HG03571 (cell line): Measurements from ENCODE around the gene CENPF.
"Not testable (repeated sequence)": the region's sequence is repeated elsewhere in the genome, so short reads cannot be mapped to it uniquely, and the experiment has no call there.

ENCODE experiments used
- ATAC-seq: cut with Tn5 transposase; IDR thresholded peaks from one replicate; pipeline ENCODE4 v1.9.1; 2021; ENCODE audit not compliant: unreplicated experiment

CENPF gene, protein sequence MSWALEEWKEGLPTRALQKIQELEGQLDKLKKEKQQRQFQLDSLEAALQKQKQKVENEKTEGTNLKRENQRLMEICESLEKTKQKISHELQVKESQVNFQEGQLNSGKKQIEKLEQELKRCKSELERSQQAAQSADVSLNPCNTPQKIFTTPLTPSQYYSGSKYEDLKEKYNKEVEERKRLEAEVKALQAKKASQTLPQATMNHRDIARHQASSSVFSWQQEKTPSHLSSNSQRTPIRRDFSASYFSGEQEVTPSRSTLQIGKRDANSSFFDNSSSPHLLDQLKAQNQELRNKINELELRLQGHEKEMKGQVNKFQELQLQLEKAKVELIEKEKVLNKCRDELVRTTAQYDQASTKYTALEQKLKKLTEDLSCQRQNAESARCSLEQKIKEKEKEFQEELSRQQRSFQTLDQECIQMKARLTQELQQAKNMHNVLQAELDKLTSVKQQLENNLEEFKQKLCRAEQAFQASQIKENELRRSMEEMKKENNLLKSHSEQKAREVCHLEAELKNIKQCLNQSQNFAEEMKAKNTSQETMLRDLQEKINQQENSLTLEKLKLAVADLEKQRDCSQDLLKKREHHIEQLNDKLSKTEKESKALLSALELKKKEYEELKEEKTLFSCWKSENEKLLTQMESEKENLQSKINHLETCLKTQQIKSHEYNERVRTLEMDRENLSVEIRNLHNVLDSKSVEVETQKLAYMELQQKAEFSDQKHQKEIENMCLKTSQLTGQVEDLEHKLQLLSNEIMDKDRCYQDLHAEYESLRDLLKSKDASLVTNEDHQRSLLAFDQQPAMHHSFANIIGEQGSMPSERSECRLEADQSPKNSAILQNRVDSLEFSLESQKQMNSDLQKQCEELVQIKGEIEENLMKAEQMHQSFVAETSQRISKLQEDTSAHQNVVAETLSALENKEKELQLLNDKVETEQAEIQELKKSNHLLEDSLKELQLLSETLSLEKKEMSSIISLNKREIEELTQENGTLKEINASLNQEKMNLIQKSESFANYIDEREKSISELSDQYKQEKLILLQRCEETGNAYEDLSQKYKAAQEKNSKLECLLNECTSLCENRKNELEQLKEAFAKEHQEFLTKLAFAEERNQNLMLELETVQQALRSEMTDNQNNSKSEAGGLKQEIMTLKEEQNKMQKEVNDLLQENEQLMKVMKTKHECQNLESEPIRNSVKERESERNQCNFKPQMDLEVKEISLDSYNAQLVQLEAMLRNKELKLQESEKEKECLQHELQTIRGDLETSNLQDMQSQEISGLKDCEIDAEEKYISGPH (N-terminal part only)

GRCh38 chr1:214602764-214603657 is at the start of gene CENPF:
TSS of gene CENPF (plus strand) at chr1:214603195. CDS start at chr1:214613755, 10,560 bp downstream.
- peak; percentile 99 for ATAC-seq

DNA sequence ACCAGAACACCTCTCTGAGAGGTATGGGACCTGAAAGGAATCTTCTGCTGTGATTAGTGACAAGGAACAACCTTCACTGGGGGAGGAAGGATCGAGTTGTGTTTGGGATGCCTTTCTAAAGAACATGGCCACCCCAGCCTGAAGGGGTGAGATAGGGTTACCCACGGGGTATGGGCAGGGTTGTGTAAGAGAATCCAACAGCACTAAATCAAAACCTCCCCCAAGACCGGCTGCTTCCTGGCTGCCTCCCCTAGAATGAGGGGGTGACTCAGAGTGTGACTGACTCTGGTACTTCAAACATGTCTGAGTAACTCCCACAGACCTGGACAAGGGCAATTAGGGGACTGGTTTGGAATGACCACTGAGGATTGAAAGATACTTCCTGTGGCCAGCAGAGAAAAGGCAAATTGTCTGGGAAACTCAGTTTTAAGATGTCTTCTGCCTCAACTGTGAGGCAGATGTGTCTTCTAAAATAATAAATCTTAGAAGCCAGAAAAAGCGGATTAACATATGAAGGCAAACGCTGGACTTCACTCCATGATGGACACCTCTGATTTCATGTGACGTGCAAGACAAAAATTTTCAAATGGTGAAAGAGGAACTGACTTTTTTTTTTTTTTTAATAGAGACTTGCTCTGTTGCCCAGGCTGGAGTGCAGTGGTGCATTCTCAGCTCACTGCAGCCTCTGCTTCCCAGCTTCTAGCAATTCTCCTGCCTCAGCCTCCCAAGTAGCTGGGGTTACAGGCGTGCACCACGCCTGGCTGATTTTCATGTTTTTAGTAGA is 44.9 kb upstream of the CENPF start:
- ATAC-seq, result no peak

GRCh38 chr1:214563881-214564280 is 39.1 kb upstream of the CENPF start:
- no peak for ATAC-seq

- no peak for ATAC-seq
These were observed 37.7 kb upstream of the CENPF start for GRCh38 chr1:214565310-214565709.

- no peak for ATAC-seq
These were observed 36.6 kb upstream of the CENPF start for GRCh38 chr1:214566158-214567104.

DNA sequence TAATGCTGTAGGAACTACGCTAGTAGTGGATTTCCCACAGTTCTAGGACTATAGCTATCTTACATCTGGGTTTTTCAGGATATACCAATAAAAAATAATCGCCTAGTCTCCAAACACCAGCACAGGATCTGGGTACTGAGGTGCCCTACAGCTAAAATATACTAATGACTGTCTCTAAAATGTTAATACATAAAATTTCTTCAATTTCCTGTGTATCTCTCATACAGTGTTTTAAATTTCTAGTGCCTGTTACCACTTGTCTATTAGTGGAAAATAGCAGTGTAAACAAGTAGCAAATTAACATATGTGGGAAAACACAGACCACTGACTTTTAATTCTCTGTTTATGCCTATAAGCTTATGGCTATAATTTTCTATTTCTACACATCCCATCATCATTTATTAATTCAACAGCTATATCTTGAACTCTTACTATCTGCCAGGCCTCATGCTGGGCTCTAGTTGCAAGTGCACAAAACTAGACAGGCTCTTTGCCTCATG is 35.5 kb upstream of the CENPF start:
- no peak for ATAC-seq

- ATAC-seq, result no peak
These were observed 34.7 kb upstream of the CENPF start for GRCh38 chr1:214568328-214568727.

- ATAC-seq, result no peak
These were observed 33.5 kb upstream of the CENPF start for GRCh38 chr1:214569357-214570004.

DNA sequence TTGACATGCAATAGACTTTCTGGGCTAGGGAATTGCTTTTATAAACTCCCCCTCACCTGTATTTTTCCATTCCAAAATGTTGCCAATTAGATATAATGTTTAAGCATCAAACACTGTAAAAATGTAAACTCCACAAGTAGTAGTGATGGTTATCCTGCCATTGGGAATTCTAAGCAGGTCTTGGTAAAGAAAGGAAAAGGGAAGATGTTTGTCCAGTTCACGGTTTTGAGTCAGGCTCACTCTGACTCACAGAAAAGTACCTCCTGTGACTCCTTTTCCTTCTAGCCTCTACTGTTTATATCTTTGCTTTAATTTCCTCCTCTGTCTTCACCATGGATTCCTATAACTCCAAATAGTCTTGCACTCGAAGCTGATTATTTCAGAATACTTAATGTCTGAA is 32.6 kb upstream of the CENPF start:
- ATAC-seq, result no peak

- ATAC-seq, result no peak
These were observed 31.7 kb upstream of the CENPF start for GRCh38 chr1:214571281-214571680.

DNA sequence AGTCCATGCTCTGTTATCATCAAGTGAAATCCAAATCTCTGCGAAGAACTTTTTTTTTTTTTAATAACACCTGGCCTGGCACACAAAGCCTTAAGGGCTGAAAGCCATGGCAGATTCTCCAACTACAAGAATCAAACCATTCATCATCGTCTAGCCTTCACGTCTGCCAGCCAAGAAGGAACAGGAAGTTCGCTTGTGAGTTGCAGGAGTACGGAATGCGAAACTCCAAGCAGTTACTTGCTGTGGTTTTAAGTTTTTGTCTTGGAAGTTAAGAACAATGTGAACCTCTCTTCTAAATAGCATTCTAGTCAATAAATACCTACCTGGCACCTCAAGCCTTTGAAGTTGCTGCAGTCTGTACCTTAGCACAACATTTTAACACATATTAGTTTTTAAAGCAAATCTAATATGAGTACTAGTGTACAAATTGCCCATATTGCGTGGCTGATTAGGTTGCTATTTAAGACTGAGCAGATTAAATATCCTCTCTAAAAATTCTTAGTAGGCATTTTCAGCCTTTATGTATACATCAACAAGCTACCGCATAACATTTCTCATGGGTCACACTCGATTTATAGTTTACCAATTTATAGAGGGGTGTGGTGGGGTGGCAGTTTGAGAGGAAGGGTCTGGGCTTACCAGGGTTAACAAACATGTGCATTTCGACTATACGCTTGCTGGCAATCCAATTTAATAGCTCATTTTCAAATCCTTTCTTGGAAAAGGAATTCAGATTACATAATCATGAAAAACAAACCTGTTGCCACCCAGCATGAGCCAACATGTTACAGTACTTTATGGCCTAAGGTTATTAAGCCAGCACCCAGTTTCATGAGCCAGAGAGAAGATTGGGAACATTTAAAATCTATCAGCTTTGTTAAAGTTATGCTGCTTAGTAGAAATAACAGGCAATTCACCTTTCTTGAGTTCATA is 29.3 kb upstream of the CENPF start:
- ATAC-seq, result no peak

GRCh38 chr1:214574598-214575411 is 28.2 kb upstream of the CENPF start:
- no peak for ATAC-seq

DNA sequence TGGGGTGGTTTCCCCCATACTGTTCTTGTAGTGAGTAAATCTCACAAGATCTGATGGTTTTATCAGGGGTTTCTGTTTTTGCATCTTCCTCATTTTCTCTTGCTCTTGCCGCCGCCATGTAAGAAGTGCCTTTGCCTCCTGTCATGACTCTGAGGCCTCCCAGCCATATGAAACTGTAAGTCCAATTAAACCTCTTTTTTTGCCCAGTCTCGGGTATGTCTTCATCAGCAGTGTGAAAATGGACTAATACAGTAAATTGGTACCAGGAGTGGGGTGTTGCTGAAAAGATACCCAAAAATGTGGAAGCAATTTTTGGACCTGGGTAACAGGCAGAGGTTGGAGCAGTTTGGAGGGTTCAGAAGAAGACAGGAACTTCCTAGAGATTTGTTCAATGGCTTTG is 26.9 kb upstream of the CENPF start:
- not testable (repeated sequence) for ATAC-seq

DNA sequence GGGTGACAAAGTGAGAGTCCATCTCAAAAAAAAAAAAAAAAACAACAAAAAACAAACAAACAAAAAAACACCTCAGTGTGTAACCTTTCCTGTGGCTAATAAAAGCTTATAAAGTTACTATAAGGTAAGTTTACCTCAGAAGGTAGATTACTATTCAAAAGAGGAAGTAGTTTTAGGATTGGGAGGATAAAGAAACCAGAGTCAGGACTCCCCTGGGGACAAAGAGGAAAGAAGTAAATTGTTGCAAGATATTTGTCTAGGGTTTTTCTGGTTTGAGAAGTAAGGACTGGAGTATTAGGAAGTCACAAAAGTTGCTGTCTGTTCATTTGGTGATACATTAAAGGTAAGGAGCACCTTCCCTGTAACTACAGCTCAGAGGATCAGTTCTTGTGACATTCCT is 23.8 kb upstream of the CENPF start:
- no peak for ATAC-seq

DNA sequence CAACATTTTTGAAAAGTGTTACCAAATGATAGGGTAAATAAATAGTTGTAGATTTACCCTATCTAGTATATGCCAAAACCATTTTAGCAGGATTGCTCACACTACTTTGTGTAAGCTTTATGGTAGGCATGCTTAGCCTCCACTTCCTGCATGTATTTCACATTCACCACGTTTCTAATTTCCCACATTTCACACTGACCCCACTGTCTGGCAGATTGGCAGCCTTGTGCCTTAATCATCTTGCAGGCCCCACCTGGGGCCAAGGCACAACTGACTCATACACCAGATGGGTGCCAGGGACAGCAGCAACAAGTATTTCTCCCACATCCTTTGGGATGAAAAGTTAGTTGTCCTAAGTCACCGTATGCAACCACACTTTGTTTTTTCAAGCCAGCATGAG is 21.2 kb upstream of the CENPF start:
- no peak for ATAC-seq
